Fibroblast of the aortic adventitia (primary cell): ENCODE results near the gene SLC4A5. TPM values are rescaled to one million over a fixed set of nuclear protein-coding genes. Genes with fewer than 3 reads are reported as not detected.

Experiments
- DNase-seq: peaks from one replicate; pipeline ENCODE4 v3.0.0-alpha.2; 2010; ENCODE audit warnings: low read depth
- H3K4me3 ChIP-seq: 2 replicates; pipeline ENCODE4 v1.5.1; 2011; ENCODE audit warnings: low read depth, mild to moderate bottlenecking, control low read depth, low read length, moderate library complexity
- CTCF ChIP-seq: IDR thresholded peaks from 2 replicates; pipeline ENCODE4 v1.5.1; 2011; ENCODE audit warnings: mild to moderate bottlenecking, low read length, control low read depth, inconsistent platforms; ENCODE audit not compliant: insufficient read depth
- total RNA-seq: library from RNA; depleted of rRNA; stranded (reverse); fragments of >200 nt; gene quantifications from 2 replicates; pipeline ENCODE4 v1.2.3, GENCODE V29; 2012; ENCODE audit warnings: low replicate concordance

Gene SLC4A5
- total RNA-seq, 1 donor = 0.45 TPM

- no peak overlapping the region for H3K4me3 ChIP-seq
- TF ChIP-seq CTCF = no peak
- no peak for DNase-seq
Observed at GRCh38 chr2:74183878-74184277, 159.3 kb downstream of the SLC4A5 start.

GRCh38 chr2:74181739-74182138 lies 161.5 kb downstream of the SLC4A5 start:
- H3K4me3 ChIP-seq = no peak overlapping the region
- TF ChIP-seq CTCF = no peak
- DNase-seq = no peak

- DNase-seq = no peak
- H3K4me3 ChIP-seq = peak overlapping the region; percentile 65
- peak; percentile 47 for TF ChIP-seq CTCF
Observed at GRCh38 chr2:74179063-74179865, 164.0 kb downstream of the SLC4A5 start.

- peak; percentile 98 for DNase-seq
- peak within 1 kb of the TSS; percentile 69 for H3K4me3 ChIP-seq
- TF ChIP-seq CTCF = no peak
Observed at GRCh38 chr2:74178211-74179062, 164.8 kb downstream of the SLC4A5 start, which contains the start of gene MOB1A. Gene MOB1A, minus strand, starts transcription at chr2:74178879. Its CDS starts 205 bp downstream, at chr2:74178674.

GRCh38 chr2:74177696-74178095 lies 165.5 kb downstream of the SLC4A5 start:
- no peak for DNase-seq
- peak overlapping the region; percentile 69 for H3K4me3 ChIP-seq
- TF ChIP-seq CTCF = no peak

GRCh38 chr2:74174909-74175308 lies 168.3 kb downstream of the SLC4A5 start:
- no peak overlapping the region for H3K4me3 ChIP-seq
- no peak for DNase-seq
- TF ChIP-seq CTCF = no peak
